Measurements from ENCODE around the gene NARS2.

The NARS2 gene

DNA sequence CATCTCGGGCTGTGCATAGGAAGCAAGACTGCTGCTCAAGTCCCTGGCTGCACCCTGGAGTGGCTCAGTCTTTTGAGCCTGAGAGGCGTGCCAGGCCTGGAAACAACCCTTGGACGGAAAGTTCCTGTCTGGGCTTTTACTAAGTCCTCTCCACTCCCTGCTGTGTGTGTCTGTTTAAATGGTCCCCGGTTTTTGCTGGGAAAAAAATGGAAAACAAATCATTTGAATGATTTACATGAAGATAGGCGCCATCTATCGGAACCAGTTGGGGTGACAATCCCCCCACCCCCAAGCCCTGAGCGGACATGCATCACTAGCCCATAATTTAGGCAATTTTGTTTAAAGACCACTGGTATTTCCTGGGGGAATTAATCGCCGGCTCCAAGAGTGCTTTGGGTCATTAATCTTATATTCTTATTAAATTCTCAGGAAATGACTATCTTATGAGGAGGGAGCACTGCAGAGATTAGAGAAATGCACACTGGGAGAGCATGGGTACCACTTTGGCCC, 154.4 kb downstream of the NARS2 start:
- Histone ChIP-seq H4K8ac (ENCODE audit: low read length) (peak overlapping the region; percentile 66), H3K4me1 (ENCODE audit: control insufficient read depth, insufficient read depth, low read depth, low read length) (peaks cover 13% of the 10 kb centered on the region), H3K9me3 (ENCODE audit: control insufficient read depth, low read length) (no peaks in the 10 kb centered on the region), H3K4me2 (ENCODE audit: low read length, poor library complexity, severe bottlenecking) (no peak overlapping the region), H4K91ac (ENCODE audit: low read length) (peak overlapping the region; percentile 34), H3K27me3 (ENCODE audit: control insufficient read depth in 1 of 2, insufficient read depth in 1 of 2, low read length in 2 of 2) (no peaks in the 10 kb centered on the region), H2AK5ac (ENCODE audit: low read length, severe bottlenecking) (peak overlapping the region; percentile 74), H3K18ac (ENCODE audit: low read depth in 1 of 2, low read length in 2 of 2) (peak overlapping the region in 1 of 2 experiments; percentile 90), H2BK15ac (ENCODE audit: low read depth, poor library complexity, severe bottlenecking) (no peak overlapping the region), H2BK120ac (ENCODE audit: low read depth, low read length) (no peak overlapping the region), H3K14ac (ENCODE audit: low read length in 2 of 2) (peak overlapping the region in 1 of 2 experiments; percentile 90), H2BK12ac (ENCODE audit: low read length in 2 of 2) (peak overlapping the region in 1 of 2 experiments; percentile 67), H3K36me3 (ENCODE audit: control insufficient read depth in 1 of 2, insufficient read depth in 2 of 2, low read depth in 1 of 2, low read length in 2 of 2) (no peaks in the 10 kb centered on the region), H3K4ac (ENCODE audit: low read depth in 1 of 2, low read length in 2 of 2) (no peak overlapping the region), H2AFZ (ENCODE audit: low read depth, low read length) (no peak overlapping the region), H3K23ac (ENCODE audit: low read length in 2 of 2) (no peak overlapping the region), H3K4me3 (ENCODE audit: insufficient read depth in 1 of 2, low read depth in 1 of 2, low read length in 2 of 2) (peak overlapping the region in 1 of 2 experiments; percentile 88), H3K9ac (ENCODE audit: low read length) (peak overlapping the region; percentile 76), H2BK5ac (ENCODE audit: low read depth, low read length, poor library complexity, severe bottlenecking) (no peak overlapping the region), H3K79me1 (replicated peaks; ENCODE audit: low read length, poor library complexity, severe bottlenecking) (peaks cover 1% of the 10 kb centered on the region), H3K27ac (ENCODE audit: low read length, poor library complexity, severe bottlenecking) (peak overlapping the region; percentile 85)
- DNase-seq = peak; percentile 81
- 22% methylated on average over 5 of the region's 9 CpGs for WGBS

DNA sequence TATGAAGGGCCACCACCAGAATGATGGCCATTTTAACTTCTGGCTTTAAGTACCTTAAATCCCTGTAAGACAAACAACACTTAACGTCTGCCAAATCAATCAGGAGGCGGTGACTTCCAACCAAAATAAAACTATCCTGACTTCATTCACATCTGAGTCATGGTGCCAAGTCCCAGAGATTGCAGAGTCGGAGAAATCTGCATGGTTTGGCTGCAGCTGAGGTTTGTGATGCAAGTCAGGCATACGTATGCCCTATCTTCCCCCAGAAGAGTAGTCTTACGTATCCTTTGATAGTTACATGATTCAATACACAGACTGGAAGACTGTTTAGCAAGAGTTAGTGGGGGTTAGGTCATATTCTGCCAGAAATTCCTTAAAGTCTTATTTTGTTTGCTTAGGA, 155.3 kb downstream of the NARS2 start:
- H4K8ac ChIP-seq (ENCODE audit: low read length) = no peak overlapping the region
- H3K18ac ChIP-seq (ENCODE audit: low read depth in 1 of 2, low read length in 2 of 2) = peak overlapping the region in 1 of 2 experiments; percentile 28
- no peaks in the 10 kb centered on the region for H3K9me3 ChIP-seq (ENCODE audit: control insufficient read depth, low read length)
- no peaks in the 10 kb centered on the region for H3K36me3 ChIP-seq (ENCODE audit: control insufficient read depth in 1 of 2, insufficient read depth in 2 of 2, low read depth in 1 of 2, low read length in 2 of 2)
- peak overlapping the region in 1 of 2 experiments; percentile 88 for H3K4me3 ChIP-seq (ENCODE audit: insufficient read depth in 1 of 2, low read depth in 1 of 2, low read length in 2 of 2)
- WGBS = 18% methylated on average over 4 of the region's 5 CpGs
- no peak overlapping the region for H3K23ac ChIP-seq (ENCODE audit: low read length in 2 of 2)
- H3K27ac ChIP-seq (ENCODE audit: low read length, poor library complexity, severe bottlenecking) = peak overlapping the region; percentile 25
- H3K79me1 ChIP-seq (replicated peaks; ENCODE audit: low read length, poor library complexity, severe bottlenecking) = peaks cover 5% of the 10 kb centered on the region
- peak overlapping the region; percentile 19 for H2BK15ac ChIP-seq (ENCODE audit: low read depth, poor library complexity, severe bottlenecking)
- peaks cover 13% of the 10 kb centered on the region for H3K4me1 ChIP-seq (ENCODE audit: control insufficient read depth, insufficient read depth, low read depth, low read length)
- no peak overlapping the region for H3K14ac ChIP-seq (ENCODE audit: low read length in 2 of 2)
- no peaks in the 10 kb centered on the region for H3K27me3 ChIP-seq (ENCODE audit: control insufficient read depth in 1 of 2, insufficient read depth in 1 of 2, low read length in 2 of 2)
- H2AK5ac ChIP-seq (ENCODE audit: low read length, severe bottlenecking) = peak overlapping the region; percentile 34
- no peak overlapping the region for H2BK5ac ChIP-seq (ENCODE audit: low read depth, low read length, poor library complexity, severe bottlenecking)
- H4K91ac ChIP-seq (ENCODE audit: low read length) = no peak overlapping the region
- no peak overlapping the region for H2BK120ac ChIP-seq (ENCODE audit: low read depth, low read length)
- peak overlapping the region; percentile 94 for H3K9ac ChIP-seq (ENCODE audit: low read length)
- H2BK12ac ChIP-seq (ENCODE audit: low read length in 2 of 2) = no peak overlapping the region
- H2AFZ ChIP-seq (ENCODE audit: low read depth, low read length) = no peak overlapping the region
- H3K4ac ChIP-seq (ENCODE audit: low read depth in 1 of 2, low read length in 2 of 2) = no peak overlapping the region
- peak; percentile 99 for DNase-seq
- H3K4me2 ChIP-seq (ENCODE audit: low read length, poor library complexity, severe bottlenecking) = no peak overlapping the region

DNA sequence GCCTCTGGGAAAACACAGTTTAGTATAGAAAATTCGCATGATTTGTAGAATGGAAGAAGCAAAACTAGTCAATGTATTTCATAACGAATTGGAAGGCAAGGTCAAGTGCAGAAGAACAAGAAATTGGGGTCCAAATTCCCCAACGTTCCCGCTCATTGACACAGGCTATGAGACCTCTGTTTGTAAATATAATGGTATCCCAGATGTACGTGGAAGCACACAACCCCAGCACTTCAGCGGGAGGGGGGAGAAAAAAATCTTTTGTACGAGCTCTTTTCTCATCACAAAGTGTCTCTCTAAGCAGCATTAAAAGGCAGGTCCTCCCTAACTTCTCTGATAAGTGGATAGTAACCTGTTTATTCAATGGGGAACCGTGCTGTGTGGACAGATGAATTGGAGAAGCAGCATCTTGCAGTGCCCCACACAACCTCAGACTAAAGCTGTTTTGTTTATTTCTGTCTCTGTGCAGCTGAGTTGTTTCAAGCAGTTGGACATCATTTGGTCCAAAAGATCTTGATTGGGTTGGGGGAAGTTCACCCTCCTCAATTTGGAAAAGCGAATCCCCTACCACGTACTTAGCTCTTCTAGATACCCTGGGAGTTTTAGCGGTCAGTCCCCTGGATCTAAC, 156.0 kb downstream of the NARS2 start:
- Histone ChIP-seq H2BK5ac (ENCODE audit: low read depth, low read length, poor library complexity, severe bottlenecking) (no peak overlapping the region), H2BK15ac (ENCODE audit: low read depth, poor library complexity, severe bottlenecking) (no peak overlapping the region), H3K9me3 (ENCODE audit: control insufficient read depth, low read length) (no peaks in the 10 kb centered on the region), H3K14ac (ENCODE audit: low read length in 2 of 2) (no peak overlapping the region), H3K4me1 (ENCODE audit: control insufficient read depth, insufficient read depth, low read depth, low read length) (peaks cover 13% of the 10 kb centered on the region), H2AK5ac (ENCODE audit: low read length, severe bottlenecking) (peak overlapping the region; percentile 46), H3K27ac (ENCODE audit: low read length, poor library complexity, severe bottlenecking) (peak overlapping the region; percentile 25), H4K91ac (ENCODE audit: low read length) (no peak overlapping the region), H3K23ac (ENCODE audit: low read length in 2 of 2) (no peak overlapping the region), H3K9ac (ENCODE audit: low read length) (peak overlapping the region; percentile 94), H3K4me3 (ENCODE audit: insufficient read depth in 1 of 2, low read depth in 1 of 2, low read length in 2 of 2) (peak overlapping the region in 1 of 2 experiments; percentile 88), H2AFZ (ENCODE audit: low read depth, low read length) (no peak overlapping the region), H4K8ac (ENCODE audit: low read length) (no peak overlapping the region), H3K27me3 (ENCODE audit: control insufficient read depth in 1 of 2, insufficient read depth in 1 of 2, low read length in 2 of 2) (no peaks in the 10 kb centered on the region), H3K4ac (ENCODE audit: low read depth in 1 of 2, low read length in 2 of 2) (no peak overlapping the region), H3K4me2 (ENCODE audit: low read length, poor library complexity, severe bottlenecking) (peak overlapping the region; percentile 83), H2BK120ac (ENCODE audit: low read depth, low read length) (no peak overlapping the region), H2BK12ac (ENCODE audit: low read length in 2 of 2) (no peak overlapping the region), H3K36me3 (ENCODE audit: control insufficient read depth in 1 of 2, insufficient read depth in 2 of 2, low read depth in 1 of 2, low read length in 2 of 2) (no peaks in the 10 kb centered on the region), H3K79me1 (replicated peaks; ENCODE audit: low read length, poor library complexity, severe bottlenecking) (peaks cover 5% of the 10 kb centered on the region), H3K18ac (ENCODE audit: low read depth in 1 of 2, low read length in 2 of 2) (peak overlapping the region in 1 of 2 experiments; percentile 28)
- DNase-seq = no peak
- WGBS = 45% methylated on average over 10 of the region's 11 CpGs

DNA sequence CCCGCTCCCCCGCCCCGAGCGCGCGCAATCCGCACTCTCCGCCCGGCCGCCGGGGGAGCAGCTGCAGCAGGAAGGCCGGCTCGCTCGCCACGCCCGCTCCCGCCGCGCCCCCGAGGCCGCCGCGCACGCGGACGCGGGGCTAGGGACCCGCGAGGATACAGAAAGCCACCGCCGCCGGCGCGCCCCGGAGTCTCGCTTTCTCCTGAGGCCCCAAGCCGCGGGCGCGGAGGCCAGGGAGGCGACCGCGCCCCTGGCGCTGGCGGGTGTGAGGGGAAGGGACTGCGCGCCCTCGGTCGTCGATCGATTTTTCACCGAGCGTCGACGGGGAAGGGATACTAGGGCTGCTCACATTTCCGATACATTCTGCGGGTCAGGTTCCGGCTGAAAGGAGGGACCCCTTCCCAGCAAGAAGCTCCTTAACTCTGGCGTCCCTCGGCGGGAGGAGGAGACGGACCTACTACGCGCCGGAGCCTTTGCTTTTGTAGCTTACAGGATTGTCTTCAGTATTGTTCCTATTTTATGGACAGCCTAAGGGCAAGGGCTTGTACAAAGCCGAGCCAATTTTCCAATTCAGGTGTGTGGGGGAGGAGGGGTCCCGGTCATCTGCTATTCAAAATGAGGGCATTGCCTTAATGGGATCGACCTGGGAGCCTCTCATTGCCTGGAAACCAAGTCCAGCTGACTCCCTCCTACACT, 156.6 kb downstream of the NARS2 start:
- WGBS = under 1% methylated on average over 68 of the region's 68 CpGs
- H3K4ac ChIP-seq (ENCODE audit: low read depth in 1 of 2, low read length in 2 of 2) = peak overlapping the region; percentile 9 to 22
- peak overlapping the region; percentile 2 for H3K27ac ChIP-seq (ENCODE audit: low read length, poor library complexity, severe bottlenecking)
- H3K4me3 ChIP-seq (ENCODE audit: insufficient read depth in 1 of 2, low read depth in 1 of 2, low read length in 2 of 2) = peak overlapping the region; percentile 88 to 90
- H3K18ac ChIP-seq (ENCODE audit: low read depth in 1 of 2, low read length in 2 of 2) = peak overlapping the region; percentile 71 to 92
- H2BK12ac ChIP-seq (ENCODE audit: low read length in 2 of 2) = peak overlapping the region; percentile 8 to 9
- peaks cover 7% of the 10 kb centered on the region for H3K79me1 ChIP-seq (replicated peaks; ENCODE audit: low read length, poor library complexity, severe bottlenecking)
- H3K14ac ChIP-seq (ENCODE audit: low read length in 2 of 2) = peak overlapping the region in 1 of 2 experiments; percentile 5
- H4K8ac ChIP-seq (ENCODE audit: low read length) = peak overlapping the region; percentile 91
- peak overlapping the region in 1 of 2 experiments; percentile 0 for H3K23ac ChIP-seq (ENCODE audit: low read length in 2 of 2)
- H3K4me2 ChIP-seq (ENCODE audit: low read length, poor library complexity, severe bottlenecking) = peak overlapping the region; percentile 83
- H2AK5ac ChIP-seq (ENCODE audit: low read length, severe bottlenecking) = peak overlapping the region; percentile 34
- no peaks in the 10 kb centered on the region for H3K36me3 ChIP-seq (ENCODE audit: control insufficient read depth in 1 of 2, insufficient read depth in 2 of 2, low read depth in 1 of 2, low read length in 2 of 2)
- H2AFZ ChIP-seq (ENCODE audit: low read depth, low read length) = peak overlapping the region; percentile 89
- peak overlapping the region; percentile 94 for H3K9ac ChIP-seq (ENCODE audit: low read length)
- H3K9me3 ChIP-seq (ENCODE audit: control insufficient read depth, low read length) = no peaks in the 10 kb centered on the region
- H4K91ac ChIP-seq (ENCODE audit: low read length) = peak overlapping the region; percentile 57
- no peak overlapping the region for H2BK5ac ChIP-seq (ENCODE audit: low read depth, low read length, poor library complexity, severe bottlenecking)
- H2BK15ac ChIP-seq (ENCODE audit: low read depth, poor library complexity, severe bottlenecking) = peak overlapping the region; percentile 94
- H2BK120ac ChIP-seq (ENCODE audit: low read depth, low read length) = peak overlapping the region; percentile 2
- DNase-seq = peak; percentile 77
- peaks cover 13% of the 10 kb centered on the region for H3K4me1 ChIP-seq (ENCODE audit: control insufficient read depth, insufficient read depth, low read depth, low read length)
- no peaks in the 10 kb centered on the region for H3K27me3 ChIP-seq (ENCODE audit: control insufficient read depth in 1 of 2, insufficient read depth in 1 of 2, low read length in 2 of 2)

All from mesenchymal stem cell (in vitro differentiated cells and primary cell).